Erythroblast (primary cell): ENCODE data around the gene NEDD4.

ENCODE experiments used
- GATA1 ChIP-seq: IDR thresholded peaks from 2 replicates; pipeline ENCODE4 v1.6.1; 2011; ENCODE audit warnings: low read depth, mild to moderate bottlenecking, control low read depth, low read length, moderate library complexity
- POLR2A ChIP-seq: IDR thresholded peaks from 2 replicates; pipeline ENCODE4 v1.6.1; 2011; ENCODE audit warnings: mild to moderate bottlenecking, low read length

DNA sequence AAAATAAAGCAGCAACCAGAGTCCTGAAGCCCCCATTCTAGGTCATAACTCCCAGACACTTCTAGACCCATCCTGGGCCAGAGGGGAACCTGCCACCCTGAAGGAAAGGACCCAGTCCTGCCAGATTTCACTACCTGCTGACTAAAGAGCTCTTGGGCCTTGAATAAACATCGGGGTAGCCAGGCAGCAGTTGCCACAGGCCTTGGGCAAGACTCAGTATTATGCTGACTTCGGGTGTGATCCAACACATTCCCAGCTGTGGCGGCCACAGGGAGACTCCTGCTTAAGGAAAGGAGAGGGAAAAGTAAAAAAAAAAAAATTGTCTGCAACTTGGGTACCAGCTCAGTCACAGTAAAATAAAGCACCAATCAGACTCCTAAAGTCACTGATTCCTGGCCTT lies 23.8 kb downstream of the NEDD4 start:
- TF ChIP-seq POLR2A (no peak), GATA1 (no peak)
